MCF 10A (cell line): ENCODE measurements around the gene CCDC175. TPM values are rescaled to one million over a fixed set of nuclear protein-coding genes. Genes with fewer than 3 reads are reported as not detected.

ENCODE experiments used
- BruUV-seq: library from RNA; stranded (reverse); fragments of 400-500 nt; replicated peaks from 2 replicates; lab custom pipeline; 2021; lab: Mats Ljungman, UMichigan
- CTCF ChIA-PET: fragments of 300-600 bp; sonication (Branson Sonifier 250); formaldehyde crosslinking; extraction: SDS; loops from one replicate; lab custom pipeline; 2021; ENCODE audit warnings: antibody characterized with exemption, inconsistent platforms; lab: Yijun Ruan, JAX
- POLR2A ChIA-PET: fragments of 300-600, 350-650 bp; sonication (Branson Sonifier 250); formaldehyde crosslinking; extraction: SDS; loops from one replicate; lab custom pipeline; 2020; ENCODE audit warnings: antibody characterized with exemption, inconsistent platforms; lab: Yijun Ruan, JAX
- DNase-seq: peaks from one replicate; pipeline ENCODE4 v3.0.0-alpha.2; 2018; ENCODE audit not compliant: unreplicated experiment
- H3K27ac Mint-ChIP-seq: one replicate; pipeline ENCODE4 v1.8.0; 2022; ENCODE audit warnings: mild to moderate bottlenecking, low read depth, mixed read lengths; ENCODE audit not compliant: unreplicated experiment
- H3K27me3 Mint-ChIP-seq: one replicate; pipeline ENCODE4 v1.8.0; 2022; ENCODE audit warnings: mixed read lengths; ENCODE audit not compliant: insufficient read depth, unreplicated experiment
- H3K36me3 Mint-ChIP-seq: one replicate; pipeline ENCODE4 v1.8.0; 2022; ENCODE audit warnings: mild to moderate bottlenecking, moderate library complexity, mixed read lengths; ENCODE audit not compliant: insufficient read depth, unreplicated experiment
- H3K4me1 Mint-ChIP-seq: one replicate; pipeline ENCODE4 v1.8.0; 2022; ENCODE audit warnings: mixed read lengths; ENCODE audit not compliant: insufficient read depth, unreplicated experiment
- H3K4me3 Mint-ChIP-seq: one replicate; pipeline ENCODE4 v1.8.0; 2022; ENCODE audit warnings: mild to moderate bottlenecking, moderate library complexity, mixed read lengths; ENCODE audit not compliant: unreplicated experiment
- H3K9me3 Mint-ChIP-seq: one replicate; pipeline ENCODE4 v1.8.0; 2022; ENCODE audit warnings: mixed read lengths; ENCODE audit not compliant: unreplicated experiment
- intact Hi-C: fragments of 100-400 bp; cut with micrococcal nuclease; formaldehyde crosslinking; loops from 2 replicates; pipeline ENCODE4 v1.14.1; 2022
- total RNA-seq: library from RNA; stranded (reverse); gene quantifications from 2 replicates; pipeline ENCODE4 v1.2.3, GENCODE V29; 2022
- TF ChIP-seq, protein P1 (sequence below): fragments of 200-600 bp; IDR thresholded peaks from one replicate; pipeline ENCODE4 v1.8.0; 2022; ENCODE audit warnings: antibody characterized with exemption, mild to moderate bottlenecking; ENCODE audit not compliant: unreplicated experiment

CCDC175 gene
- total RNA-seq, 1 experiment from 2014 or later = not detected

GRCh38 chr14:59465316-59466135, 111.1 kb downstream of the CCDC175 start, which contains the start of gene GPR135:
TSS of gene GPR135 (minus strand) at chr14:59465380. CDS start at chr14:59465226, 154 bp downstream.
- CTCF ChIA-PET = interaction anchor here (0.7 to 0.9 kb wide), 2 partner anchors 20 to 46 kb away, joined by 3 read pairs; no protein-coding TSS in a partner anchor
- H3K36me3 Mint-ChIP-seq = peaks cover 40% of the 10 kb centered on the region
- H3K27me3 Mint-ChIP-seq = no peaks in the 10 kb centered on the region
- no peaks in the 10 kb centered on the region for H3K9me3 Mint-ChIP-seq
- no peak within 1 kb of the TSS for H3K27ac Mint-ChIP-seq
- H3K4me3 Mint-ChIP-seq = no peak within 1 kb of the TSS
- intact Hi-C loops = no loop called here
- POLR2A ChIA-PET = interaction anchor here (0.7 kb wide), 1 partner anchor 437 kb away, joined by 3 read pairs; no protein-coding TSS in a partner anchor
- H3K4me1 Mint-ChIP-seq = no peaks in the 10 kb centered on the region
- BruUV-seq = no TSS peak
- DNase-seq = no peak
- TF ChIP-seq, protein P1, sequence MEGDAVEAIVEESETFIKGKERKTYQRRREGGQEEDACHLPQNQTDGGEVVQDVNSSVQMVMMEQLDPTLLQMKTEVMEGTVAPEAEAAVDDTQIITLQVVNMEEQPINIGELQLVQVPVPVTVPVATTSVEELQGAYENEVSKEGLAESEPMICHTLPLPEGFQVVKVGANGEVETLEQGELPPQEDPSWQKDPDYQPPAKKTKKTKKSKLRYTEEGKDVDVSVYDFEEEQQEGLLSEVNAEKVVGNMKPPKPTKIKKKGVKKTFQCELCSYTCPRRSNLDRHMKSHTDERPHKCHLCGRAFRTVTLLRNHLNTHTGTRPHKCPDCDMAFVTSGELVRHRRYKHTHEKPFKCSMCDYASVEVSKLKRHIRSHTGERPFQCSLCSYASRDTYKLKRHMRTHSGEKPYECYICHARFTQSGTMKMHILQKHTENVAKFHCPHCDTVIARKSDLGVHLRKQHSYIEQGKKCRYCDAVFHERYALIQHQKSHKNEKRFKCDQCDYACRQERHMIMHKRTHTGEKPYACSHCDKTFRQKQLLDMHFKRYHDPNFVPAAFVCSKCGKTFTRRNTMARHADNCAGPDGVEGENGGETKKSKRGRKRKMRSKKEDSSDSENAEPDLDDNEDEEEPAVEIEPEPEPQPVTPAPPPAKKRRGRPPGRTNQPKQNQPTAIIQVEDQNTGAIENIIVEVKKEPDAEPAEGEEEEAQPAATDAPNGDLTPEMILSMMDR = no peak

- no peak for DNase-seq
- TF ChIP-seq, protein P1 = no peak
- no peak overlapping the region for H3K27ac Mint-ChIP-seq
- no peak overlapping the region for H3K4me3 Mint-ChIP-seq
- H3K9me3 Mint-ChIP-seq = no peaks in the 10 kb centered on the region
- H3K36me3 Mint-ChIP-seq = peaks cover 48% of the 10 kb centered on the region
- intact Hi-C loops = no loop called here
- no peaks in the 10 kb centered on the region for H3K4me1 Mint-ChIP-seq
- no TSS peak for BruUV-seq
- POLR2A ChIA-PET = interaction anchor here (0.7 kb wide), 1 partner anchor 436 kb away, joined by 3 read pairs; no protein-coding TSS in a partner anchor
- CTCF ChIA-PET = interaction anchor here (0.7 kb wide), 1 partner anchor 19 kb away, joined by 3 read pairs; no protein-coding TSS in a partner anchor
- H3K27me3 Mint-ChIP-seq = no peaks in the 10 kb centered on the region
These were observed 111.9 kb downstream of the CCDC175 start for GRCh38 chr14:59464486-59465315.

GRCh38 chr14:59463787-59464485, 112.7 kb downstream of the CCDC175 start:
- POLR2A ChIA-PET = interaction anchor here (1.3 kb wide), 1 partner anchor 14 kb away, joined by 4 read pairs; no protein-coding TSS in a partner anchor
- no peak overlapping the region for H3K4me3 Mint-ChIP-seq
- no TSS peak for BruUV-seq
- no peaks in the 10 kb centered on the region for H3K27me3 Mint-ChIP-seq
- peaks cover 56% of the 10 kb centered on the region for H3K36me3 Mint-ChIP-seq
- intact Hi-C loops = no loop called here
- DNase-seq = no peak
- CTCF ChIA-PET = interaction anchor here (0.6 kb wide), 3 partner anchors 149 to 931 kb away, joined by 3 read pairs; no protein-coding TSS in a partner anchor
- H3K9me3 Mint-ChIP-seq = no peaks in the 10 kb centered on the region
- no peak overlapping the region for H3K27ac Mint-ChIP-seq
- TF ChIP-seq, protein P1 = no peak
- no peaks in the 10 kb centered on the region for H3K4me1 Mint-ChIP-seq
